Uterus (tissue), 2 donors: ENCODE results near the gene SLC22A17.
"Not testable (repeated sequence)": the region's sequence is repeated elsewhere in the genome, so short reads cannot be mapped to it uniquely, and the experiment has no call there.

Source experiments
- CTCF ChIP-seq, 4 experiments: fragments of 200-600 bp in 2 of 4; fragments of 450-650 bp in 2 of 4; sonication (generic) in 2 of 4; IDR thresholded peaks; one replicate each; pipeline ENCODE4 v1.5.1; 2016 to 2019; ENCODE audit warnings: antibody characterized with exemption in 4 of 4, mild to moderate bottlenecking in 2 of 4, moderate library complexity in 1 of 4
- POLR2A ChIP-seq, 2 donors: fragments of 450-650 bp; IDR thresholded peaks; one replicate each; pipeline ENCODE4 v1.6.1; 2016; ENCODE audit warnings: antibody characterized with exemption in 2 of 2, mild to moderate bottlenecking in 1 of 2, moderate library complexity in 1 of 2

DNA sequence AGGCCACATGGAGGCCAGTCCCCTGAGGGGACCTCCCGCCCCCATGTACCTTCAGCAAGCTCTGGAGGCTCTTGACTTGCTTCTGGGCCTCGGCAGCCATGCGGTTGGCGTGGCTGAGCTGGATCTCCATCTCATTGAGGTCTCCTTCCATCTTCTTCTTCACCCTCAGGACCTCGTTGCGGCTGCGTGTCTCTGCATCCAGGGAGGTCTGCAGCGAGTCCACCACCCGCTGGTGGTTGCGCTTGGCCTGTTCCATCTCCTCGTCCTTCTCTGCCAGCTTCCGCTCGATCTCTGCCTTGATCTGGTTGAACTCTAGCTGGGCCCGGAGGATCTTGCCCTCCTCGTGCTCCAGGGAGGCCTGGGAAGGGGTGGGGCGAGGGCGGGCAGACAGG is 33.6 kb upstream of the SLC22A17 start:
- not testable (repeated sequence) for TF ChIP-seq CTCF, POLR2A (IDR thresholded peaks at IDR 0.05)
